K562 (cell line): ENCODE measurements around the gene NMRK2. TPM values are rescaled to one million over a fixed set of nuclear protein-coding genes. Genes with fewer than 3 reads are reported as not detected.
A peak's percentile ranks its signal among the peaks of the same experiment; 100 is the strongest.

Experiments used
- CREBBP ChIP-seq: IDR thresholded peaks from one replicate; pipeline ENCODE4 v1.6.1; 2012; ENCODE audit warnings: low read depth, mild to moderate bottlenecking, control low read depth, inconsistent platforms, low read length
- ELK1 ChIP-seq: sonication (generic); formaldehyde crosslinking; IDR thresholded peaks from 2 replicates; pipeline ENCODE4 v1.8.1; 2022; ENCODE audit warnings: missing genetic modification reagents
- ESRRA ChIP-seq: fragments of 450-650 bp; IDR thresholded peaks from 2 replicates; pipeline ENCODE4 v1.6.1; 2014; ENCODE audit warnings: low read depth, mild to moderate bottlenecking, moderate library complexity, borderline replicate concordance
- ETS1 ChIP-seq: conservative IDR thresholded peaks from 2 replicates; pipeline ENCODE4 v1.6.1; 2011; ENCODE audit warnings: low read depth, mild to moderate bottlenecking, low read length; ENCODE audit not compliant: control insufficient read depth
- FOXJ3 ChIP-seq: sonication (generic); formaldehyde crosslinking; IDR thresholded peaks from 2 replicates; pipeline ENCODE4 v1.4.0; 2020; ENCODE audit warnings: mild to moderate bottlenecking, missing genetic modification reagents
- KAT8 ChIP-seq: fragments of 450-650 bp; IDR thresholded peaks from 2 replicates; pipeline ENCODE4 v1.6.1; 2016; ENCODE audit warnings: low read depth, mild to moderate bottlenecking
- MED1 ChIP-seq: sonication (generic); formaldehyde crosslinking; IDR thresholded peaks from 2 replicates; pipeline ENCODE4 v1.8.1; 2023; ENCODE audit warnings: missing genetic modification reagents, borderline replicate concordance
- MITF ChIP-seq: IDR thresholded peaks from 2 replicates; pipeline ENCODE4 v1.6.1; 2014; ENCODE audit warnings: antibody characterized with exemption
- NFIC ChIP-seq: fragments of 450-650 bp; IDR thresholded peaks from 2 replicates; pipeline ENCODE4 v1.6.1; 2017; ENCODE audit warnings: mild to moderate bottlenecking, inconsistent platforms
- SREBF1 ChIP-seq: fragments of 150-350 bp; IDR thresholded peaks from 2 replicates; pipeline ENCODE4 v1.6.1; 2014; ENCODE audit warnings: antibody characterized with exemption, low read depth, low read length, borderline replicate concordance
- ZBTB40 ChIP-seq, 2 experiments: fragments of 450-650 bp in 1 of 2; sonication (generic) in 1 of 2; formaldehyde crosslinking in 1 of 2; IDR thresholded peaks; 2 replicates each; pipeline versions ENCODE4 v1.7.1 to v1.9.0; 2016 to 2022; ENCODE audit warnings: inconsistent platforms in 1 of 2, mild to moderate bottlenecking in 1 of 2, missing genetic modification reagents in 1 of 2
- ZNF23 ChIP-seq: fragments of 250-450 bp; sonication (Bioruptor Pico); IDR thresholded peaks from 2 replicates; pipeline ENCODE4 v1.4.0; 2020; ENCODE audit warnings: mild to moderate bottlenecking
- polyA plus RNA-seq, 8 experiments: library from polyadenylated mRNA; depleted of rRNA in 4 of 8; stranded (reverse) in 5 of 8; unstranded in 3 of 8; fragments of >200 nt; fragmentation: Nextera tagmentation in 2 of 8; fragmentation: Illumina TruSeq in 1 of 8; extraction: Ambion mirVana in 2 of 8; extraction: Trizol in 1 of 8; gene quantifications; 2 replicates each; pipeline versions ENCODE4 v1.2.1 to v1.2.3, GENCODE V29; 2011 to 2014; ENCODE audit warnings: inconsistent platforms in 1 of 8, missing spikeins in 1 of 8
- total RNA-seq, 7 experiments: library from RNA; depleted of rRNA in 6 of 7; stranded (reverse); fragments of >200 nt in 6 of 7; fragmentation: Illumina TruSeq in 2 of 7; extraction: Trizol in 2 of 7; gene quantifications; 2 replicates each; pipeline versions ENCODE4 v1.2.1 to v1.2.3, GENCODE V29; 2011 to 2021; ENCODE audit warnings: low replicate concordance in 1 of 7

The NMRK2 gene
- total and polyA plus RNA-seq, 9 of the 15 experiments (the other 6 are each of a cell fraction or from before 2014, with no cell fraction given) = not detected

- no peak; the same call in 1 of the 2 replicates for TF ChIP-seq ETS1
- no peak for TF ChIP-seq ZNF23 (CRISPR knock-in tag)
- TF ChIP-seq ZBTB40 (IDR thresholded peaks at IDR 0.05) = peak; percentile 95
- no peak for TF ChIP-seq ZBTB40 (CRISPR knock-in tag; IDR thresholded peaks at IDR 0.05)
- no peak for TF ChIP-seq MED1 (CRISPR knock-in tag)
- no peak for TF ChIP-seq KAT8
- TF ChIP-seq NFIC = no peak
- TF ChIP-seq CREBBP = no peak
- no peak for TF ChIP-seq FOXJ3
- peak; percentile 53; the same call in 1 of the 2 replicates for TF ChIP-seq ESRRA
- no peak for TF ChIP-seq SREBF1
- no peak for TF ChIP-seq MITF
- TF ChIP-seq ELK1 (CRISPR knock-in tag) = no peak
These were observed 38.1 kb downstream of the NMRK2 start, which contains the start of gene DAPK3 (continued) for GRCh38 chr19:3970808-3971598.
